ENCODE measurements around the gene TTYH3.

DNA sequence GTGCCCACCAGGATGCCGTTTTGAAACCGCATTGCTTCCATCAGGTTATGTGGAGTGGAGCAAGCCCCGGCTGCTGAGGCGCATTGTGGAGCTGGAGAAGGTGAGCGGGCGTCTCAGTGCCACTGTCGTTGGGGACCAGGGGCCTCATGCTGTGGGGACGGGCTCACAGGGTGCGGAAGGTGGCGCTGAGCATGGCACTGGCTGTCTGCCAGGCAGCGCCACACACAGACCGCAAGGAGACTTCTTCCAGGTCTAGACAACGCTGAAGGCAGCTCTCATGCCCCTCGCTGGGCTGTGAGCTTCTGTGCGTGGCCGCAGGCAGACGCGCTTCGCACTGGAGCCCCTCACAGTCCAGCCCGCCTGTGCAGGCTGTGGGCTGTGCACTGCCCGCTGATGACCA, 44.0 kb upstream of the TTYH3 start:
- TF ChIP-seq, protein P1, sequence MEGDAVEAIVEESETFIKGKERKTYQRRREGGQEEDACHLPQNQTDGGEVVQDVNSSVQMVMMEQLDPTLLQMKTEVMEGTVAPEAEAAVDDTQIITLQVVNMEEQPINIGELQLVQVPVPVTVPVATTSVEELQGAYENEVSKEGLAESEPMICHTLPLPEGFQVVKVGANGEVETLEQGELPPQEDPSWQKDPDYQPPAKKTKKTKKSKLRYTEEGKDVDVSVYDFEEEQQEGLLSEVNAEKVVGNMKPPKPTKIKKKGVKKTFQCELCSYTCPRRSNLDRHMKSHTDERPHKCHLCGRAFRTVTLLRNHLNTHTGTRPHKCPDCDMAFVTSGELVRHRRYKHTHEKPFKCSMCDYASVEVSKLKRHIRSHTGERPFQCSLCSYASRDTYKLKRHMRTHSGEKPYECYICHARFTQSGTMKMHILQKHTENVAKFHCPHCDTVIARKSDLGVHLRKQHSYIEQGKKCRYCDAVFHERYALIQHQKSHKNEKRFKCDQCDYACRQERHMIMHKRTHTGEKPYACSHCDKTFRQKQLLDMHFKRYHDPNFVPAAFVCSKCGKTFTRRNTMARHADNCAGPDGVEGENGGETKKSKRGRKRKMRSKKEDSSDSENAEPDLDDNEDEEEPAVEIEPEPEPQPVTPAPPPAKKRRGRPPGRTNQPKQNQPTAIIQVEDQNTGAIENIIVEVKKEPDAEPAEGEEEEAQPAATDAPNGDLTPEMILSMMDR (conservative IDR thresholded peaks at IDR 0.05; ENCODE audit: low read length), result no peak
- TF ChIP-seq EZH2phosphoT487 (IDR thresholded peaks at IDR 0.05; ENCODE audit: borderline replicate concordance, low read depth, low read length), result no peak

Measured in OCI-LY7 (cell line).